ENCODE results near the gene BMP7. TPM values are rescaled to one million over a fixed set of nuclear protein-coding genes. Genes with fewer than 3 reads are reported as not detected.

The BMP7 gene
- total RNA-seq, 4 donors from 2014 or later, result 4.6 to 7.1 (median 5.6) TPM

GRCh38 chr20:57124800-57125517 is 141.5 kb downstream of the BMP7 start:
- no peaks in the 10 kb centered on the region for H3K4me1 ChIP-seq
- peaks cover 0 to 38% (median 0%) of the 10 kb centered on the region in 4 donors for H3K27me3 ChIP-seq
- WGBS, result 73% methylated on average over 11 of the region's 12 CpGs
- no peak for DNase-seq (ENCODE audit: extremely low spot score)
- H3K27ac ChIP-seq (replicated peaks in 1 of 4), result no peak overlapping the region
- no peaks in the 10 kb centered on the region for H3K9me3 ChIP-seq
- H3K4me3 ChIP-seq, result no peak overlapping the region
- no peak for TF ChIP-seq POLR2AphosphoS5 (IDR thresholded peaks at IDR 0.05)
- no peak for TF ChIP-seq CTCF (IDR thresholded peaks at IDR 0.05)
- no peak for TF ChIP-seq EP300 (IDR thresholded peaks at IDR 0.05)
- TF ChIP-seq POLR2A (IDR thresholded peaks at IDR 0.05; ENCODE audit: low read depth), result no peak
- intact Hi-C loops (cut with DNase I), result no loop called here
- no peaks in the 10 kb centered on the region for H3K36me3 ChIP-seq

- 83% methylated on average over 6 of the region's 6 CpGs for WGBS
- Histone ChIP-seq H3K4me1 (no peaks in the 10 kb centered on the region), H3K9me3 (no peaks in the 10 kb centered on the region), H3K36me3 (no peaks in the 10 kb centered on the region), H3K27ac (replicated peaks in 1 of 4) (no peak overlapping the region), H3K4me3 (no peak overlapping the region), H3K27me3 (peaks cover 0 to 38% (median 0%) of the 10 kb centered on the region in 4 donors)
- intact Hi-C loops (cut with DNase I), result no loop called here
- TF ChIP-seq EP300 (IDR thresholded peaks at IDR 0.05) (no peak), POLR2A (IDR thresholded peaks at IDR 0.05; ENCODE audit: low read depth) (no peak), POLR2AphosphoS5 (IDR thresholded peaks at IDR 0.05) (no peak), CTCF (IDR thresholded peaks at IDR 0.05) (no peak)
- no peak for DNase-seq (ENCODE audit: extremely low spot score)
Observed at GRCh38 chr20:57124366-57124765, 142.1 kb downstream of the BMP7 start.

GRCh38 chr20:57123504-57123903 is 142.9 kb downstream of the BMP7 start:
- Histone ChIP-seq H3K4me3 (no peak overlapping the region), H3K27ac (replicated peaks in 1 of 4) (no peak overlapping the region), H3K27me3 (peaks cover 0 to 36% (median 0%) of the 10 kb centered on the region in 4 donors), H3K9me3 (no peaks in the 10 kb centered on the region), H3K36me3 (no peaks in the 10 kb centered on the region), H3K4me1 (no peaks in the 10 kb centered on the region)
- TF ChIP-seq CTCF (IDR thresholded peaks at IDR 0.05) (no peak), POLR2A (IDR thresholded peaks at IDR 0.05; ENCODE audit: low read depth) (no peak), POLR2AphosphoS5 (IDR thresholded peaks at IDR 0.05) (no peak), EP300 (IDR thresholded peaks at IDR 0.05) (no peak)
- WGBS, result 83% methylated on average over 4 of the region's 4 CpGs
- no peak for DNase-seq (ENCODE audit: extremely low spot score)
- intact Hi-C loops (cut with DNase I), result no loop called here

- Histone ChIP-seq H3K27ac (replicated peaks in 1 of 4) (no peak overlapping the region), H3K27me3 (peaks cover 0 to 33% (median 0%) of the 10 kb centered on the region in 4 donors), H3K36me3 (no peaks in the 10 kb centered on the region), H3K4me3 (no peak overlapping the region), H3K9me3 (no peaks in the 10 kb centered on the region), H3K4me1 (no peaks in the 10 kb centered on the region)
- no peak for DNase-seq (ENCODE audit: extremely low spot score)
- WGBS, result 79% methylated on average over 7 of the region's 7 CpGs
- intact Hi-C loops (cut with DNase I), result no loop called here
- TF ChIP-seq CTCF (IDR thresholded peaks at IDR 0.05), result no peak
- TF ChIP-seq POLR2AphosphoS5 (IDR thresholded peaks at IDR 0.05), result no peak
- TF ChIP-seq EP300 (IDR thresholded peaks at IDR 0.05), result no peak
- TF ChIP-seq POLR2A (IDR thresholded peaks at IDR 0.05; ENCODE audit: low read depth), result no peak
Observed at GRCh38 chr20:57122536-57123489, 143.6 kb downstream of the BMP7 start.
